NCI-H82 treated with DMSO at 0.1 percent for 48 hours (cell line): ENCODE measurements around the gene RUBCN.
"Not testable (repeated sequence)": the region's sequence is repeated elsewhere in the genome, so short reads cannot be mapped to it uniquely, and the experiment has no call there.

Experiments
- DNase-seq: peaks from one replicate; lab custom pipeline; 2025; ENCODE audit not compliant: unreplicated experiment; lab: John Stamatoyannopoulos, UW

The RUBCN gene

GRCh38 chr3:197687570-197687969 lies 49.1 kb downstream of the RUBCN start:
- no peak for DNase-seq

DNA sequence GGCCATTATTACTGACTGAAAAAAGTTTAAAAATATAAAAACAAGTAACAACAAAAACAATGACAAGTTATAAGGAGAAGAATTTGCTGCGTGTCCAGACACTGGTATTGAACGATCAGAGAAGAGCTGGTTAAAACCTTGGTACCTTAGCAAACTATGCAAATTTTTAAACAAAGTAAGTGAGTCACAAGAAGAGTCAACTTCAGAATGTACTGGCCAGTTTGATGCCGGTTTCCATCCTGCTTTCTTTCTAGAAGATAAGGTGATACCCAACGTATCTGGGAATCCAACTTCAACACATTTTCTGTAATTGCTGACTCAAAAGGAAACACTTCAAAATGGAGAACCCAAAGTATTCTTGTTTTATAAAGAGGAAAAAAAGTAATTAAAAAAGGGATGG lies 49.8 kb downstream of the RUBCN start:
- no peak for DNase-seq

DNA sequence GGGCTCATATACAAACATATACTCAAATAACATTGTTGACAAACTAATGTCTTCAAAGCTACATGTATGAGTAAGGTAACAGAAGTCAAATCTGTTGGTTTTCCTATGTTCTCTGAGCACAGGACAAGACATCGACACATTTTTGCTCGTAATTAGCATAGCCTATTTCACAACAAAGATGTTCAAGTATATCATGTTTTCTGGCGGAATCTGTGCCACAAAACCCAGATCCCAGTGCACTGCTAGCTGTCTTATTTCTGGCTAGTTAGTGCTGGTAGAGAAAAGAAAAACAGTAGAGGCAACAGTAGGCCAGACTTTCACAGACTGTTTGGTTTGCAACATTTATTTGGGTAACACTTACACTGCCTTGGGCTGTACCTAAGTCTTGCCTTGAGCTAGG lies 51.2 kb downstream of the RUBCN start:
- no peak for DNase-seq

- DNase-seq, result no peak
These were observed 53.5 kb downstream of the RUBCN start for GRCh38 chr3:197683191-197683590.

DNA sequence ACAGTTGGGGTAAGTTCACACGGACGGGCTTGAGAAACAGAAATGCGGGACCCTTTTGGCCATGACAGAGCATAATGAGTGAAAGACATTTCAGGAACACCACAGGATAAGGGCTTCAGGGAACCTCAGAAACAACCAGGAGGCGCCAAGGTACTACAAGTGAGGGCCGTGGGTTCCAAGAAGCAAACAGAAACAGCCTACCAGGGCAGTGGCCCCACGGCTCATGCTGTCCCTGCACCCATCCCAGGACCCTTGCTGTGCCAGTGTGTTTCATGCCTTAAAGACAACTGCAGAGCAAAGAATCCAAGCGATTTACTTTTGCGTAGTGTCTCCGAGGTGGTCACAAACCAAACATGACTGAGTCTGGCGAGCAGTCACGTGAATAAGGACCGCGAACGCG lies 54.0 kb downstream of the RUBCN start:
- DNase-seq, result no peak

DNA sequence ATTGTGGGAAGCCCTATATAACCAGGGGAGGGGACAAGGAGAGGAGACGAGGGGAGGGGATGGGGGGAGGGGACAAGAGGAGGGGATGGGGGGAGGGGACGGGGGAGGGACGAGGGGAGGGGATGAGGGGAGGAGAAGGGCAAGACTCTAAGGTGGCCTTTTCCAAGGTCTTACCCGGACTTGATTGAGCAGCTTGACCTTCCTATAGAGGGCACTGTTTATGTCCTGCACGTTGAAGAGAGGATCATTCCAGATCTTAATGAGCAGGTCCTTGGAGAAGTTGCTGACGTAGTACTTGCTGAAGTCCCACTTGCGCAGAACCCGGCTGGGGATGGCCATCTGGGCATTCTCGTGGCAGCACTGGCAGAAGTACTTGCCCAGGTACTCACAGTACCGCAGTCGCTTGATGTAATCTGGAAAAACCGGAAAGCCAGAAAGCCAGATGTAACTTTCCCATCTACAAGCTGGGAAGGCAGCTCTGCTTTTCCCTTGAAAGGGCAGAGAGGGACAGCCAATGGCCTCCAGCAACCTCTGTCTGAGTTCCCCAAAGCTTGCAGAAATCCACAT lies 55.7 kb downstream of the RUBCN start:
- DNase-seq, result no peak

GRCh38 chr3:197675951-197676350 lies 60.8 kb downstream of the RUBCN start:
- no peak for DNase-seq

DNA sequence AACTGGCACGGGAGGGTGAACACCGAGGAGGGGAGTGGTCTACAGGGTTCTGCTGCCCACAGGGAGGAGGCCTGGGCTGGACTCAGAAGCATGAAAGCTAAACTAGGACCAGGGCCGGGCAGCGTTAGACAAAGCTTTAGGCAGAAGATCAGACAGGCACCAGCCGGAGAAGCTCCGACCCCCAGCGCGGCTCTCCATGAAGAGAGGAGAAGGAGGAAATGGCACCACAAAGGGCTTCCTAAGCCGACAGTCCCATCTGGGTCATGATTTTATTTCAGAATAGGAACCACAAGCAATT lies 61.2 kb downstream of the RUBCN start:
- DNase-seq, result no peak

DNA sequence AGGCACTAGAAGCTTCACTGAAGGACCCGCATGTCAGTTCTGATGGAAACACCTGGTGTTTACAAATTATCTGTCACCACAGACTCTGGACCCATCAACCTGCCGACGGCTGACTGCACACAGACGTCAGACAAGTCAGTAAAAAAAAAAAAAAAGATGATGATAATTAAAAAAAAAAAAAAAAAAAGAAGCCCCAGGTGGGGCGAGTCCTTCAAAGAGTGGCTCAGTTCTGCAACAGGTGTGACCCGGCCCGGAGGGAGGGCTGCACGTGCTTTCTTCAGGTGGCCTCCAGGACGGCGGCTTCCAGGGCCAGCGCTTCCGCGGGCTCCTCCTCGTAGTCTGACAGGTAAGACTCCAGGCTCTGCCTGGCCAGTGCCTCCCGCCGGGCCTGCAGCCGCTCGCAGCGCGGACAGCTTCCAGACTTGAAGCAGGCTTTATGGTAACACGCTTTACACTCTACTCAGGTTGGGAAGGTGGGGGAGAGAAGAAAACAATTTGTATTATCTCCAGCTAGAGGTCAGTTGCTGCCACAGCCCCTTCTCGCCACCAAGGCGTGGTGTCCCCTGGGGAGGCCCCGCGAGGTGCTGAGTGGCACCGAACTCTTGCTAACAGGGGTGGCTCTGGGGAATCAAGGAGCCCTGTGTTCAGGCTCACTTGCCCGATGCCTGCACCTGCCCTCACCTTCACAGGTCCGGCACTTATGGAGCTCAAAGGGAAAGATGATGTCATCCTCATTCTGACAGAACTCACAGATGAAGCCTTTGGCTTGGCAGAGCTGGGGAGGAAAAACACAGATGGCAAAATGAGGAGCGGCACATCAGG lies 61.8 kb downstream of the RUBCN start:
- DNase-seq, result no peak

GRCh38 chr3:197673170-197673569 lies 63.5 kb downstream of the RUBCN start:
- no peak for DNase-seq

GRCh38 chr3:197670361-197670760 lies 66.3 kb downstream of the RUBCN start:
- no peak for DNase-seq

GRCh38 chr3:197667968-197668367 lies 68.7 kb downstream of the RUBCN start:
- no peak for DNase-seq

DNA sequence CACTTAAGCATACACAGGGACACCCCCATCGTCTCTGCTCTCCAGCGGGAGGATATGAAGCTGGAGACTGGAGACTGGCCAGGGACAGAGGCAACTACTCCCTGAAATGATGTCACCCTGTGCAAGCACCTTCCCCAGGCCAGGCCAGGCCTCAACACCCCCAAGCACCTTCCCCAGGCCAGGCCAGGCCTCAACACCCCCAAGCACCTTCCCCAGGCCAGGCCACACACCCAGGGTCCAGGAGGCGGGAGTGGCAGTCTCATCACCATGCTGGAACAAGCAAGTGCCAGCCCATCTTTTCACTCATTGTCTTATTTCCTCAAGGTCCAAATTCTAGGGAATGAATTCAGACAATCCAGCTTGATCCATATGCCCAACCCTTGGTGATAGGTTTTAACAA lies 69.4 kb downstream of the RUBCN start:
- not testable (repeated sequence) for DNase-seq

DNA sequence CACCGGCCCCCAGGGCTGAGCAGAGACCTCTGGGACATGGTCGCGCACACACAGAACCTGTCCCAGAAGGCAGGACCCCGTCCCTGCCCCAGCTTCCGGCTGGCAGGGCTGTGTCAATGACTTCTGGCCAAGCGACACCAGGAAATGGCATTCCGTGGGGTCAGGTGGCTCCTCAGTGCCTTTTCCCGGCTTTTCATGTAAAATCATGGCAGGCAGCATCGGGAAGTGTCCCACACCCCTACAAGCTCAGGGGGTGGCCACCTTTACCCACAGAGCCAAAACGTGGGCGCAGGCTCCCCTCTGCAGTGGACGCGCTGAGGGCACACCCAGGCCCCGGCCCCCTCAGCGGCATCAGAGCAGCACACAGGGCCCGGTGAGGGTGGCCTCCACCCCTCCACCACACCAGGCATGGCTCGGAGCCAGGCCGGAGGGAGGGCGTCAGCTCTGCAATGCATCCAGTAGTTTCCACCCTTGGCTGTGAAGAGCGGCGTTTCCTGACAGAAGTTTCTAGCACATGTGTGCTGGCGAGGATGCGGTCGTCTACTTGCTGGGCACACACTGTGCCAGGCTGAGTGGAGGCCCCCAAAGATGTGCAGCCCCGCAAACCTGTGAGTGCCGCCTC lies 70.4 kb downstream of the RUBCN start:
- not testable (repeated sequence) for DNase-seq

GRCh38 chr3:197665549-197665948 lies 71.2 kb downstream of the RUBCN start:
- not testable (repeated sequence) for DNase-seq

DNA sequence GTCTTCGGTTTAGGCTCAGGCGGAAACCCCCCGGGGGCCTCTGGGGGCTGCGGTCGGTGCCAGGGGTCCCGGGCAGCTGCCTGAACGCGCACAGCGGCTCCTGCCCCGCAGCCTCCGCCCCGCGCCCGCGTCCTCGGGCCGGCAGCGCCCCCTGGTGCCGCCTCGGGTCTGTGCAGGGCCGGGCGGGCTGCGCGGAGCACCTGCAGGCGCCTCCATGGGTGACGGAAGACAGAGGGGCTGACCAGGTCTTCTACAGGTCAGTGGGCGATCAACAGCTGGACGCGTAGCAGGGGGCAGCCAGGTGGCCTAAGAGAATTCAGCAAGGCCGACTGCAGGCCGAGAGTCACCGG lies 71.6 kb downstream of the RUBCN start:
- not testable (repeated sequence) for DNase-seq

GRCh38 chr3:197664414-197665141 lies 72.1 kb downstream of the RUBCN start:
- not testable (repeated sequence) for DNase-seq

DNA sequence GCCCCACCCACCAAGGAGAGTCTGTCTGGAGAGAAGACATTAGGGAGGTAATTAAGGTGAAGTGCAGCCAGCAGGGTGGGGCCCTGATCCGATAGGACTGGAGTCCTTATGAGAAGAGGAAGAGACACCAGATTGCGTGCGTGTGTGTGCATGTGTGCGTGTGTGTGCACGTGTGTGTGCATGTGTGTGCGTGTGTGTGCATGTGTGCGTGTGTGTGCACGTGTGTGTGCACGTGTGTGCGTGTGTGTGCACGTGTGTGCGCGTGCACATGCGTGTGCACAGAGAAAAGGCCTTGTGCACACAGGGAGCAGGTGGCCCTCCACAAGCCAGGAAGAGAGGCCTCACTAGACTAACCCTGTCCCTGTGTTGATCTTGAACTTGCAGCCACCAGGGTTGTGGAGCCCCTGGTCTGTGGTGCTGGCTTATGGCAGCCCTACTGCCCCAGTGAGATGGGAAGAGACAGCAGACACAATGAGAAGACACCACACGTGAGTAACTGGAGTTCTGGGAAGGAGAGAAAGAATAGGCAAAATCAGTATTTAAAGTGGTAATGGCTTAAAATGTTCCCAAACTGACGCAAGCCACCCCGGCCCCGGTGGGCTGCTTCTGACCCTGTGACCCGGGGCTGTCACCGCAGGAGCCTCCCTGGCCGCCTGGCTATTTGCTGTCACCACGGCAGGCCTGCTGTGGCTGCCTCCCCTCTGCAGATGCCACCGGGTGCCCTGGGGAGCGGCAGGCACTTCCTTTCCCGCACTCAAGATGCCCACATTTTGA lies 73.2 kb downstream of the RUBCN start:
- DNase-seq, result not testable (repeated sequence)

GRCh38 chr3:197662352-197662751 lies 74.4 kb downstream of the RUBCN start:
- DNase-seq, result not testable (repeated sequence)

GRCh38 chr3:197661874-197662273 lies 74.8 kb downstream of the RUBCN start:
- not testable (repeated sequence) for DNase-seq

- DNase-seq, result not testable (repeated sequence)
These were observed 75.4 kb downstream of the RUBCN start for GRCh38 chr3:197661234-197661834.
